Measurements from ENCODE around the gene HOATZ.
A peak's percentile ranks its signal among the peaks of the same experiment; 100 is the strongest.

The HOATZ gene

GRCh38 chr11:111527279-111527678, 12.7 kb downstream of the HOATZ start:
- DNase-seq (ENCODE audit: low read depth) = no peak
- no peak for TF ChIP-seq CTCF (conservative IDR thresholded peaks at IDR 0.05; ENCODE audit: low read length)
- H3K4me3 ChIP-seq (ENCODE audit: low read length) = no peak overlapping the region

GRCh38 chr11:111528557-111528956, 14.0 kb downstream of the HOATZ start:
- H3K4me3 ChIP-seq (ENCODE audit: low read length) = no peak overlapping the region
- no peak; the same call in 1 of the 2 replicates for TF ChIP-seq CTCF (conservative IDR thresholded peaks at IDR 0.05; ENCODE audit: low read length)
- peak; percentile 28 for DNase-seq (ENCODE audit: low read depth)

GRCh38 chr11:111530091-111530490, 15.5 kb downstream of the HOATZ start:
- no peak for TF ChIP-seq CTCF (conservative IDR thresholded peaks at IDR 0.05; ENCODE audit: low read length)
- peak; percentile 52 for DNase-seq (ENCODE audit: low read depth)
- H3K4me3 ChIP-seq (ENCODE audit: low read length) = no peak overlapping the region

- TF ChIP-seq CTCF (conservative IDR thresholded peaks at IDR 0.05; ENCODE audit: low read length) = no peak
- H3K4me3 ChIP-seq (ENCODE audit: low read length) = no peak overlapping the region
- DNase-seq (ENCODE audit: low read depth) = no peak
These were observed 16.6 kb downstream of the HOATZ start for GRCh38 chr11:111531136-111531535.

GRCh38 chr11:111531687-111532364, 17.2 kb downstream of the HOATZ start:
- DNase-seq (ENCODE audit: low read depth) = peak; percentile 88
- H3K4me3 ChIP-seq (ENCODE audit: low read length) = no peak overlapping the region
- no peak for TF ChIP-seq CTCF (conservative IDR thresholded peaks at IDR 0.05; ENCODE audit: low read length)

GRCh38 chr11:111532365-111532709, 17.8 kb downstream of the HOATZ start:
- DNase-seq (ENCODE audit: low read depth) = no peak
- no peak overlapping the region for H3K4me3 ChIP-seq (ENCODE audit: low read length)
- TF ChIP-seq CTCF (conservative IDR thresholded peaks at IDR 0.05; ENCODE audit: low read length) = no peak

GRCh38 chr11:111535281-111535680, 20.7 kb downstream of the HOATZ start:
- no peak for TF ChIP-seq CTCF (conservative IDR thresholded peaks at IDR 0.05; ENCODE audit: low read length)
- H3K4me3 ChIP-seq (ENCODE audit: low read length) = no peak overlapping the region
- no peak for DNase-seq (ENCODE audit: low read depth)

All from AG10803 (cell line).